C4-2B (cell line): ENCODE data around the gene XBP1.

Experiments
- CTCF ChIP-seq: fragments of 450-650 bp; conservative IDR thresholded peaks from 2 replicates; pipeline ENCODE4 v1.5.1; 2017; ENCODE audit warnings: mild to moderate bottlenecking
- ZFX ChIP-seq: fragments of 450-650 bp; IDR thresholded peaks from 2 replicates; pipeline ENCODE4 v1.6.1; 2017

GRCh38 chr22:28750471-28750881 is 49.9 kb downstream of the XBP1 start:
- TF ChIP-seq CTCF (no peak), ZFX (no peak)
